GM20431 (cell line): ENCODE results near the gene SRRM4.

Source experiments
- in situ Hi-C: fragments of 300-500 bp; cut with MseI, MboI; formaldehyde crosslinking; loops from one replicate; pipeline ENCODE4 v1.15.0; 2020; ENCODE audit warnings: low sequenced_read_pairs; ENCODE audit not compliant: unreplicated experiment

Gene SRRM4

GRCh38 chr12:119104969-119105368 is 123.6 kb downstream of the SRRM4 start:
- in situ Hi-C loops, result loop anchor here (25.0 kb wide), 1 partner anchor 307 kb away; no protein-coding TSS in a partner anchor

- in situ Hi-C loops, result loop anchor here (25.0 kb wide), 1 partner anchor 299 kb away; no protein-coding TSS in a partner anchor
These were observed 132.2 kb downstream of the SRRM4 start for GRCh38 chr12:119113496-119113986.

GRCh38 chr12:119114294-119114693 is 133.0 kb downstream of the SRRM4 start:
- in situ Hi-C loops, result loop anchor here (25.0 kb wide), 1 partner anchor 298 kb away; no protein-coding TSS in a partner anchor

GRCh38 chr12:119115296-119115905 is 134.1 kb downstream of the SRRM4 start:
- in situ Hi-C loops, result loop anchor here (25.0 kb wide), 1 partner anchor 297 kb away; no protein-coding TSS in a partner anchor

- in situ Hi-C loops, result loop anchor here (25.0 kb wide), 1 partner anchor 294 kb away; no protein-coding TSS in a partner anchor
These were observed 136.6 kb downstream of the SRRM4 start for GRCh38 chr12:119117936-119118335.

GRCh38 chr12:119118625-119119024 is 137.3 kb downstream of the SRRM4 start:
- in situ Hi-C loops, result loop anchor here (25.0 kb wide), 1 partner anchor 294 kb away; no protein-coding TSS in a partner anchor

- in situ Hi-C loops, result loop anchor here (25.0 kb wide), 1 partner anchor 290 kb away; no protein-coding TSS in a partner anchor
These were observed 140.7 kb downstream of the SRRM4 start for GRCh38 chr12:119122047-119122446.

- in situ Hi-C loops, result loop anchor here (25.0 kb wide), 1 partner anchor 290 kb away; no protein-coding TSS in a partner anchor
These were observed 141.4 kb downstream of the SRRM4 start for GRCh38 chr12:119122751-119123150.

GRCh38 chr12:119128527-119128926 is 147.2 kb downstream of the SRRM4 start:
- in situ Hi-C loops, result no loop called here

- in situ Hi-C loops, result no loop called here
These were observed 148.6 kb downstream of the SRRM4 start for GRCh38 chr12:119129827-119130434.

GRCh38 chr12:119130523-119130922 is 149.2 kb downstream of the SRRM4 start:
- in situ Hi-C loops, result no loop called here

GRCh38 chr12:119134284-119135072 is 153.1 kb downstream of the SRRM4 start:
- in situ Hi-C loops, result no loop called here

GRCh38 chr12:119136811-119137410 is 155.6 kb downstream of the SRRM4 start:
- in situ Hi-C loops, result no loop called here

GRCh38 chr12:119139448-119139847 is 158.1 kb downstream of the SRRM4 start:
- in situ Hi-C loops, result no loop called here

GRCh38 chr12:119145367-119145766 is 164.0 kb downstream of the SRRM4 start:
- in situ Hi-C loops, result no loop called here

- in situ Hi-C loops, result no loop called here
These were observed 166.6 kb downstream of the SRRM4 start for GRCh38 chr12:119147847-119148448.

- in situ Hi-C loops, result no loop called here
These were observed 167.9 kb downstream of the SRRM4 start for GRCh38 chr12:119149270-119149669.

GRCh38 chr12:119151445-119152026 is 170.2 kb downstream of the SRRM4 start:
- in situ Hi-C loops, result no loop called here
